Superior temporal gyrus (tissue), 1 donor: ENCODE results near the gene RPH3AL.
A peak's percentile ranks its signal among the peaks of the same experiment; 100 is the strongest.
"Not testable (repeated sequence)": the region's sequence is repeated elsewhere in the genome, so short reads cannot be mapped to it uniquely, and the experiment has no call there.

Source experiments
- DNase-seq: peaks from one replicate; pipeline ENCODE4 v3.0.0-alpha.2; 2016; ENCODE audit errors: extremely low spot score

RPH3AL gene

GRCh38 chr17:282000-282911 lies 70.4 kb downstream of the RPH3AL start:
- DNase-seq: no peak

- DNase-seq: no peak
Observed at GRCh38 chr17:281365-281999, 71.1 kb downstream of the RPH3AL start.

- DNase-seq: no peak
Observed at GRCh38 chr17:280901-281300, 71.7 kb downstream of the RPH3AL start.

GRCh38 chr17:280216-280615 lies 72.4 kb downstream of the RPH3AL start:
- no peak for DNase-seq

- DNase-seq: no peak
Observed at GRCh38 chr17:279776-280175, 72.8 kb downstream of the RPH3AL start.

- DNase-seq: no peak
Observed at GRCh38 chr17:279331-279730, 73.3 kb downstream of the RPH3AL start.

- DNase-seq: no peak
Observed at GRCh38 chr17:278676-279059, 73.9 kb downstream of the RPH3AL start.

GRCh38 chr17:278055-278675 lies 74.4 kb downstream of the RPH3AL start:
- DNase-seq: no peak

GRCh38 chr17:274902-275301 lies 77.7 kb downstream of the RPH3AL start:
- DNase-seq: no peak

GRCh38 chr17:273981-274832 lies 78.4 kb downstream of the RPH3AL start:
- DNase-seq: no peak

- DNase-seq: not testable (repeated sequence)
Observed at GRCh38 chr17:272856-273255, 79.8 kb downstream of the RPH3AL start.

- not testable (repeated sequence) for DNase-seq
Observed at GRCh38 chr17:271928-272623, 80.5 kb downstream of the RPH3AL start.

- DNase-seq: peak; percentile 20
Observed at GRCh38 chr17:269616-270514, 82.7 kb downstream of the RPH3AL start.

- peak; percentile 39 for DNase-seq
Observed at GRCh38 chr17:266701-267667, 85.6 kb downstream of the RPH3AL start.

GRCh38 chr17:266219-266618 lies 86.4 kb downstream of the RPH3AL start:
- no peak for DNase-seq

- no peak for DNase-seq
Observed at GRCh38 chr17:265718-266117, 86.9 kb downstream of the RPH3AL start.

GRCh38 chr17:263773-264172 lies 88.8 kb downstream of the RPH3AL start:
- no peak for DNase-seq

- no peak for DNase-seq
Observed at GRCh38 chr17:263271-263670, 89.3 kb downstream of the RPH3AL start.

GRCh38 chr17:261635-262034 lies 91.0 kb downstream of the RPH3AL start:
- no peak for DNase-seq
